AG10803 (cell line): ENCODE data around the gene GGCX.
"Not testable (repeated sequence)": the region's sequence is repeated elsewhere in the genome, so short reads cannot be mapped to it uniquely, and the experiment has no call there.

Source experiments
- DNase-seq: peaks from one replicate; pipeline ENCODE4 v3.0.0; 2010; ENCODE audit warnings: low read depth
- H3K4me3 ChIP-seq: 2 replicates; pipeline ENCODE4 v1.5.1; 2011; ENCODE audit warnings: mild to moderate bottlenecking, low read length, control low read depth
- CTCF ChIP-seq: conservative IDR thresholded peaks from 2 replicates; pipeline ENCODE4 v1.5.1; 2011; ENCODE audit warnings: mild to moderate bottlenecking, low read length, control low read depth, inconsistent platforms

GGCX gene

GRCh38 chr2:85560812-85561279 lies 447 bp downstream of the GGCX start:
- peak overlapping the region; percentile 91 for H3K4me3 ChIP-seq
- no peak for DNase-seq
- no peak for TF ChIP-seq CTCF

GRCh38 chr2:85560403-85560726 lies 928 bp downstream of the GGCX start:
- not testable (repeated sequence) for DNase-seq
- peak overlapping the region; percentile 91 for H3K4me3 ChIP-seq

GRCh38 chr2:85558160-85558559 lies 3.1 kb downstream of the GGCX start:
- TF ChIP-seq CTCF: no peak
- DNase-seq: no peak
- H3K4me3 ChIP-seq: no peak overlapping the region

GRCh38 chr2:85557130-85557529 lies 4.2 kb downstream of the GGCX start:
- no peak for TF ChIP-seq CTCF
- no peak for DNase-seq
- H3K4me3 ChIP-seq: no peak overlapping the region

GRCh38 chr2:85554980-85555612 lies 6.2 kb downstream of the GGCX start:
- no peak for DNase-seq
- no peak for TF ChIP-seq CTCF
- no peak overlapping the region for H3K4me3 ChIP-seq

- no peak overlapping the region for H3K4me3 ChIP-seq
- no peak for DNase-seq
- TF ChIP-seq CTCF: no peak
These were observed 8.1 kb downstream of the GGCX start for GRCh38 chr2:85553184-85553583.

GRCh38 chr2:85551698-85552678 lies 9.3 kb downstream of the GGCX start:
- peak; percentile 70 for DNase-seq
- TF ChIP-seq CTCF: peak; percentile 96

More at GRCh38 chr2:85551698-85552678, 9.3 kb downstream of the GGCX start:
- no peak overlapping the region for H3K4me3 ChIP-seq
